Transverse colon (tissue), 4 donors: ENCODE results near the gene HEXD.
A peak's percentile ranks its signal among the peaks of the same experiment; 100 is the strongest.

Experiments
- EP300 ChIP-seq: sonication (generic); formaldehyde crosslinking; IDR thresholded peaks from one replicate; pipeline ENCODE4 v1.6.1; 2017; ENCODE audit warnings: antibody characterized with exemption, low read depth
- POLR2A ChIP-seq: fragments of 450-650 bp; IDR thresholded peaks from one replicate; pipeline ENCODE4 v1.6.1; 2016; ENCODE audit warnings: antibody characterized with exemption, mild to moderate bottlenecking, moderate library complexity
- POLR2AphosphoS5 ChIP-seq, 3 donors: sonication (generic); formaldehyde crosslinking; IDR thresholded peaks; one replicate each; pipeline ENCODE4 v1.6.1; 2016; ENCODE audit warnings: antibody characterized with exemption in 3 of 3
- TF ChIP-seq, protein P1 (sequence below), 5 experiments: fragments of 200-600 bp in 3 of 5; fragments of 450-650 bp in 2 of 5; sonication (generic) in 3 of 5; IDR thresholded peaks; 1 replicate in 2 of 5; 2 replicates in 3 of 5; pipeline ENCODE4 v1.5.1; 2016 to 2017; ENCODE audit warnings: antibody characterized with exemption in 5 of 5, inconsistent platforms in 3 of 5, mild to moderate bottlenecking in 2 of 5, moderate library complexity in 1 of 5

DNA sequence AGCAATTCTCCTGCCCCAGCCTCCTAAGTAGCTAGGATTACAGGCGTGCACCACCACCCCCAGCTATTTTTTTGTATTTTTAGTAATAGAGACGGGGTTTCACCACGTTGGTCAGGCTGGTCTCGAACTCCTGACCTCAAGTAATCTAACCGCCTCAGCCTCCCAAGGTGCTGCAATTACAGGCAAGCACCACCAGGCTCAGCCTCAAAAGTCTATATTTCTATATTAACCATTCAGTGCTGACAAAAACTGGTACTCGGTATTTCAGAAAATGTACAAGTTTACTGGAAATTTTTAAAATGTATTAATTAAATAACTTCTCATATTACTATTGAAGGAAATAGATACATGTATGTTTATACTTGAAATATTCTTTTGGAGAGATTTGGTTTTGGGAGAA is 1.4 kb upstream of the HEXD start:
- TF ChIP-seq POLR2AphosphoS5 (IDR thresholded peaks at IDR 0.05) (no peak), POLR2A (no peak), EP300 (no peak)
- TF ChIP-seq, protein P1, sequence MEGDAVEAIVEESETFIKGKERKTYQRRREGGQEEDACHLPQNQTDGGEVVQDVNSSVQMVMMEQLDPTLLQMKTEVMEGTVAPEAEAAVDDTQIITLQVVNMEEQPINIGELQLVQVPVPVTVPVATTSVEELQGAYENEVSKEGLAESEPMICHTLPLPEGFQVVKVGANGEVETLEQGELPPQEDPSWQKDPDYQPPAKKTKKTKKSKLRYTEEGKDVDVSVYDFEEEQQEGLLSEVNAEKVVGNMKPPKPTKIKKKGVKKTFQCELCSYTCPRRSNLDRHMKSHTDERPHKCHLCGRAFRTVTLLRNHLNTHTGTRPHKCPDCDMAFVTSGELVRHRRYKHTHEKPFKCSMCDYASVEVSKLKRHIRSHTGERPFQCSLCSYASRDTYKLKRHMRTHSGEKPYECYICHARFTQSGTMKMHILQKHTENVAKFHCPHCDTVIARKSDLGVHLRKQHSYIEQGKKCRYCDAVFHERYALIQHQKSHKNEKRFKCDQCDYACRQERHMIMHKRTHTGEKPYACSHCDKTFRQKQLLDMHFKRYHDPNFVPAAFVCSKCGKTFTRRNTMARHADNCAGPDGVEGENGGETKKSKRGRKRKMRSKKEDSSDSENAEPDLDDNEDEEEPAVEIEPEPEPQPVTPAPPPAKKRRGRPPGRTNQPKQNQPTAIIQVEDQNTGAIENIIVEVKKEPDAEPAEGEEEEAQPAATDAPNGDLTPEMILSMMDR (IDR thresholded peaks at IDR 0.05): peak in 1 of 5 experiments; percentile 17
